Epithelial cell of proximal tubule (primary cell): ENCODE results near the gene PLA2G12B. TPM values are rescaled to one million over a fixed set of nuclear protein-coding genes. Genes with fewer than 3 reads are reported as not detected.
"Not testable (repeated sequence)": the region's sequence is repeated elsewhere in the genome, so short reads cannot be mapped to it uniquely, and the experiment has no call there.

ENCODE experiments used
- DNase-seq: peaks from one replicate; pipeline ENCODE4 v3.0.0-alpha.2; 2011; ENCODE audit warnings: low read depth
- H3K4me3 ChIP-seq: 2 replicates; pipeline ENCODE4 v1.5.1; 2011; ENCODE audit warnings: low read depth, mild to moderate bottlenecking, low read length
- CTCF ChIP-seq: conservative IDR thresholded peaks from 2 replicates; pipeline ENCODE4 v1.5.1; 2012; ENCODE audit warnings: low read depth, mild to moderate bottlenecking, low read length
- total RNA-seq: library from RNA; depleted of rRNA; stranded (reverse); fragments of >200 nt; gene quantifications from 2 replicates; pipeline ENCODE4 v1.2.3, GENCODE V29; 2015

Gene PLA2G12B
- total RNA-seq, 1 donor from 2014 or later, result not detected

- TF ChIP-seq CTCF, result no peak
- H3K4me3 ChIP-seq, result no peak overlapping the region
- no peak for DNase-seq
Observed at GRCh38 chr10:72918352-72918751, 36.3 kb downstream of the PLA2G12B start.

- H3K4me3 ChIP-seq, DNase-seq: not testable (repeated sequence)
Observed at GRCh38 chr10:72917803-72918332, 36.7 kb downstream of the PLA2G12B start.

- not testable (repeated sequence) for H3K4me3 ChIP-seq, DNase-seq
Observed at GRCh38 chr10:72917201-72917600, 37.4 kb downstream of the PLA2G12B start.

DNA sequence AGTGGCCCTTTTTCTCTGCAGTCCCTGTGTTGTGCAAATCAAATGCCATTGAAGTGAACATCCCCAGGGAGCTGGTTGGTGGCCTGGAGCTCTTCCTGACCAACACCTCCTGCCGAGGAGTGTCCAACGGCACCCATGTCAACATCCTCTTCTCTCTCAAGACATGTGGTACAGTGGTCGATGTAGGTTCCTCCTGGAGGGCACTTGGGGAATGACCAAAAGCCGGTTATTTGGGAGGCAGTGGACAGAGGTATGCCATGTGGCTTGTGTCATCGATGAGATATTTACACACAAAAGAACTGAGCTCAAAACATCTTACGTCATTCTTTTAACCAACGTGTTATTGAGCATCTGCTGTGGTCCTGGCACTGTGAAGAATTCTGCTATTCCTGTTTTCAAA is 41.3 kb downstream of the PLA2G12B start:
- DNase-seq, result no peak
- H3K4me3 ChIP-seq, result no peak overlapping the region
- no peak for TF ChIP-seq CTCF

GRCh38 chr10:72912736-72913135 is 41.9 kb downstream of the PLA2G12B start:
- H3K4me3 ChIP-seq, result no peak overlapping the region
- DNase-seq, result no peak
- TF ChIP-seq CTCF, result no peak

- DNase-seq, result no peak
- TF ChIP-seq CTCF, result no peak
- no peak overlapping the region for H3K4me3 ChIP-seq
Observed at GRCh38 chr10:72911758-72912157, 42.8 kb downstream of the PLA2G12B start.

DNA sequence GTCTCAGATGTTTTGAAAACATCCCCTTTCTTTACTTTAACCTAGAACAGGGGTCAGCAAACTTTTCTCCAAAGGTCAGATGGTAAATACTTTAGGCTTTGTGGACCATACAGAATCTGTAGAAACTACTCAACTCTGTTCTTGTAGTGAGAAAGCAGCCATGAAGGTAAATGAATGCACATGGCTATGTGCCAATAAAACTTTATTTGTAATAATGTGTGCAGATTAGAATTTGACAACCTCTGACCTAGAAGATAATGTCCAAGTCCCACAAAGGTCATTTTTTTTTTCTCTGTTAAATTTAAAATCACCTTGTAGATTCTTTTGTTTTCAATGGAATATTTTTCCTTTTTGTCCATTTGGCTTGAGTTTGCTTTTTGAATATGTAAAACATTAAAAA is 43.9 kb downstream of the PLA2G12B start:
- DNase-seq, result no peak
- TF ChIP-seq CTCF, result no peak

GRCh38 chr10:72906446-72906845 is 48.2 kb downstream of the PLA2G12B start:
- no peak for TF ChIP-seq CTCF
- H3K4me3 ChIP-seq, result no peak overlapping the region
- no peak for DNase-seq

More for the DNA sequence above, 43.9 kb downstream of the PLA2G12B start:
- H3K4me3 ChIP-seq, result no peak overlapping the region
